Stimulated activated CD4-positive, alpha-beta T cell treated with anti-CD3 and anti-CD28 coated beads, Interleukin-12 subunit alpha, Interleukin-12 subunit beta, amount 100 ng/mL, for 48 hours (primary cell): ENCODE data around the gene OR2T5.
A peak's percentile ranks its signal among the peaks of the same experiment; 100 is the strongest.
"Not testable (repeated sequence)": the region's sequence is repeated elsewhere in the genome, so short reads cannot be mapped to it uniquely, and the experiment has no call there.

ENCODE experiments used
- DNase-seq, 3 donors: peaks; one replicate each; pipeline ENCODE4 v3.0.0-alpha.2; 2020; ENCODE audit warnings: low read depth in 2 of 3, low spot score in 1 of 3

Gene OR2T5, protein sequence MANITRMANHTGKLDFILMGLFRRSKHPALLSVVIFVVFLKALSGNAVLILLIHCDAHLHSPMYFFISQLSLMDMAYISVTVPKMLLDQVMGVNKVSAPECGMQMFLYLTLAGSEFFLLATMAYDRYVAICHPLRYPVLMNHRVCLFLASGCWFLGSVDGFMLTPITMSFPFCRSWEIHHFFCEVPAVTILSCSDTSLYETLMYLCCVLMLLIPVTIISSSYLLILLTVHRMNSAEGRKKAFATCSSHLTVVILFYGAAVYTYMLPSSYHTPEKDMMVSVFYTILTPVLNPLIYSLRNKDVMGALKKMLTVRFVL

GRCh38 chr1:248488289-248488688, at the start of gene OR2T5:
OR2T5 (plus strand) TSS chr1:248488589; CDS start chr1:248488589, 0 bp downstream.
- not testable (repeated sequence) for DNase-seq

GRCh38 chr1:248438668-248439067, 49.7 kb upstream of the OR2T5 start:
- not testable (repeated sequence) for DNase-seq

DNA sequence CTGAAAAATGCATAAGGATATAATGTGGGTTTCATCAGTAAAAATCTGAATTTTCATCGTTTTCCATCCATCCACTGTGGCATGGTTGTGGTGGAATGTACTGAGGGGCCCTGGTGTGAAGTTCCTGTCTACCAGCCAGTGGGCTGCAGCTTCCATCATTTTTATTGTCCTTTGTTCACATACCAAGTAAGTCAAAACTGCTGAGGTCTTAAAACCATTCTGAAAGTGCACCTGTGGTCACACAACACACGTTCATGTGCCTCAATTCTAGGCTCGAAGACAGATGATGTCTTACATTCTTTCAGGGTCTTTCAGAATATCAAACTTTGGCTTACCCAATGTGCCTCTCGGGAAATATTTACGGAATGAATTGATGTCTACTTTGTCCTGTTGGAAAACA, 49.1 kb upstream of the OR2T5 start:
- not testable (repeated sequence) for DNase-seq

DNA sequence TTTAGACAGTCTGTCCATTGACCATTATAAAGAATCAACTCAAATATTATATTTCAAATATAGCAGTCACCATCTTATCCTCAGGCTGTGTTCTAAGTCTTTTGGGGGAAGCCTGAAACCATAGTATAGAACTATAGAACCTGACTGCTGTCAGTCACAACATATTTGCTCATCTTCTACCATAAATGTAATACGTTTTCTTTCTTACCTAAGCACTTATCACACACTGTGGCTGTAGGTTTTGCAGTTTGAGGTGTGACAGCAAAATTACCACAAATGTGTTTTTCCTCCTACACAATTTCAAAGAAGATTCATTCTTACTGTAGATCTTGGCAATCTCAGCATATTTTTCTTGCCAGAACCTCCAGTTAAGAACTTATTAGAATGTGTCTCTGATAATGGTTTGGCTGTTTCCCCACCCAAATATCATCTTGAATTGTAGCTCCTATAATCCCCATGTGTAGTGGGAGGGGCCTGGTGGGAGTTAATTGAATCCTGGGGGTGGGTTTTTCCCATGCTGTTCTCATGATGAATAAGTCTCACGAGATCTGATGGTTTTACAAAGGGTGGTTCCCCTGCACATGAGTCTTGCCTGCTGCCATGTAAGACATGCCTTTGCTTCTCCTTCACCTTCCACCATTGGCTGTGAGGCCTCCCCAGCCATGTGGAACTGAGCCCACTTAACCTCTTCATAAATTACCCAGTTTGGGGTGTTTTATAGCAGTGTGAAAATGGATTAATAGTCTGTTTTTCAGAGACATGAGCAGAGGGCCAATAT, 45.7 kb upstream of the OR2T5 start:
- not testable (repeated sequence) for DNase-seq

DNA sequence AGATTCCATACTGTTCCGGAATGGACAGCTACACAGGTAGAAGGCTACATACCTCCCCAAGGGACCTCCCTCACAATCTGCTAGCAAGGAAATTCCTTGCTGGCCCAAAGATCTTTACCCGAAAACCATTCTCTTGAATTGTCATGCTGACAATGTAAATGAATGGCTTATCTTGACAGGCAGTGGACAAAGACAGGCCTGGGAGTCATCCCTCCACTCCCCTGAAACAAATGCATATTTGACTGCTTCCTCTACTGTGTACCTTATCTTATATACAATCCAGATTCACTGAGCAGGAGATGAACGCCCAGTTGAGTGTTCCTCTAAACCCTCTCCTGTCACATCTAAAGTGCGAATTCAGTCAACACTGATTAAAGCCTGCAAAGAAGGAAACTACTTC, 43.8 kb upstream of the OR2T5 start:
- not testable (repeated sequence) for DNase-seq

DNA sequence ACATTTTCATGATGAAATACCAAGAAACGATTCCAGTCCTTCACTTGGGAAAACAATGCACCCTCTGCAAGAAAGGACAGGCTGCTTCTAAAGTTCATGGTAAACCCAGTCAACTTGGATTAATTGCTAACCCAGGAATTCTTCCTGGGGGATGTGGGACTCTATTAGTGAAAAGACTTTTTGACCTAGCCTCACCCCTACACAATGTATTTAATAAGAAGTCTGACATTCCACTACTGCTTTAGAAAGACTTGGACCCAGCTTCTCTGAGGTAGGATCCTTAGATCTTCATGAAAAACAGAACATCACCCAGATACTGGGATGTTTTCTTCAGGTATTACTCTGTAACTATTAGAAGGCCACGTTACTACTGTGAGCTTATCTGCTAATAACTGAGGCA, 43.0 kb upstream of the OR2T5 start, which contains the start of gene OR2T2:
TSS of gene OR2T2 (plus strand) at position 239 of the 400 bp plus-strand sequence. CDS start 7,161 bp downstream, outside the sequence.
- DNase-seq: not testable (repeated sequence)

GRCh38 chr1:248448409-248449074, 39.8 kb upstream of the OR2T5 start:
- not testable (repeated sequence) for DNase-seq

DNA sequence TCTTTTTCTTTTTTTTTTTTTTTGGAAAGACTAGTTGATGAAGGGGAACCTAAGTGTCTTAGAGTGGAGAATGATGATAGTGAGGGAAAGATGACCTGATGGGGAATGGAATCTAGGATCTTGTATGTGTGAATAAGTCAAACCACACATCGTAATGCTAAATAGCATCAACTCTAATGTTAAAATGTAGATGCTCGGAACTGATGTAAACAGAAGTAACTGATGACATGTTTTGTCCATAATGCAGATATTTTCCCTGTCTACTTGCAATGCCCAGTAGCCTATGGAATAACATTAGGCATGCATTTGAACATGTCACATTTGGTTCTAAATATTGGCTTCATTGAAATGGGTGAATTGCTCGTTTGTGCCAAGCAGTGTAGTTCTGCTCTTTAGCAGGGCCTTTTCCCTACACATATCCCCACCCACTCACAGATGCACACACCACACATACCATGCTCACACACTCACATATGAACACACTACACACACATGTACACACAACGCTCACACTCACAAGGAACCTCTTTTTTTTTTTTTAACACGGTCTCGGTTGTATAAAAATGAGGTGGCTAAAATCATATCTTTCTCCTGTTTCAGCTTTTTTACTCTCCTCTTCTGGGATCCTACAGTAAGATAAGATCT, 38.4 kb upstream of the OR2T5 start:
- not testable (repeated sequence) for DNase-seq

GRCh38 chr1:248450466-248451145, 37.8 kb upstream of the OR2T5 start:
- not testable (repeated sequence) for DNase-seq

DNA sequence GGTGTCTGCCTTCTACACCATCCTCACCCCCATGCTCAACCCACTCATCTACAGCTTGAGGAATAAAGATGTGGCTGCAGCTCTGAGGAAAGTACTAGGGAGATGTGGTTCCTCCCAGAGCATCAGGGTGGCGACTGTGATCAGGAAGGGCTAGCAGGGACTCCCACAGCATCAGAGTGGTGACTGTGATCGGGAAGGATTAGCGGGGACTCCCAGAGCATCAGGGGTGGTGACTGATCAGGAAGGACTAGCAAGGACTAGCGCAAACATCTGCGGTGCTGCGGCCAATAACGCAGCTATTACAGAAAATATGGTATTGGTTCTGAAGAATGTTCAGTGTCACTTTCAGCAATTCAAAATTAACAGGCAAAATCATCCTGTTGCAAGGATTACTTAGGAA, 34.8 kb upstream of the OR2T5 start:
- not testable (repeated sequence) for DNase-seq

GRCh38 chr1:248455045-248455444, 33.3 kb upstream of the OR2T5 start:
- not testable (repeated sequence) for DNase-seq

DNA sequence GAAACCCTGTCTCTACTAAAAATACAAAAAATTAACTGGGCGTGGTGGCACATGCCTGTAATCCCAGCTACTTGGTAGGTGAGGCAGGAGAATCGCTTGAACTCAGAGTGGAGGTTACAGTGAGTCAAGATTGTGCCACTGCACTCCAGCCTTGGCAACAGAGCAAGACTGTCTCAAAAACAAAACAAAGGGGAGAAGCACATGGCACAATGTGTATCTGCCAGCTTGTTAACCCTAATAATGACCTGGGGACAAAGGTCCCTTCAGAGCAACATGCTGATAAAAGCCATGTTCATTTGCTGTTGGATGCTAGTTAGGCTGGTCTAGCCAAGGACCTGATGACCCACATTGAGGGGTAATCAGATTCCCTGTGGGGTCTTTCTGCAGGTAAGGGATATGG, 31.8 kb upstream of the OR2T5 start:
- not testable (repeated sequence) for DNase-seq

- not testable (repeated sequence) for DNase-seq
Observed at GRCh38 chr1:248459117-248459516, 29.3 kb upstream of the OR2T5 start.

- no peak for DNase-seq
Observed at GRCh38 chr1:248471154-248471553, 17.2 kb upstream of the OR2T5 start.

DNA sequence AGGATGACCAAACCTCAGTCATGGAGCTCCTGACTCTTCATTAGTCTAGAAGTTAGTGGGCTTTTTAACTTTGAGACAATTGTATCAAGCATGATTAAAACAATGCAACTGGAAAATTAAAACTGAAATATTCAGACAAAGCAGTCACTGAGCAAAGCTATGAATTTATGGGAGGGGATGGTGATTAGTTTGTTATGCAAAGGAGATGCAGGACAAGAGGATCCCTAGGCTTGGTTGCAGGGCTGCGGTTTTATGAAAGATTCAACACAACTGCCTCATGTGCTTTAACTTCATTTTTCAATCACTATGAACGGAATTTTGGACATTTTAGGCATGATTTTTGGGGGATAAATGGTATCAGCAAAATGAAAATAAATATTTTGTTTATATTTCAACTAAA, 16.3 kb upstream of the OR2T5 start:
- not testable (repeated sequence) for DNase-seq

- not testable (repeated sequence) for DNase-seq
Observed at GRCh38 chr1:248473051-248473450, 15.3 kb upstream of the OR2T5 start, which contains the start of gene OR2T3. OR2T3 (plus strand) TSS chr1:248473351; CDS start chr1:248473351, 0 bp downstream.

DNA sequence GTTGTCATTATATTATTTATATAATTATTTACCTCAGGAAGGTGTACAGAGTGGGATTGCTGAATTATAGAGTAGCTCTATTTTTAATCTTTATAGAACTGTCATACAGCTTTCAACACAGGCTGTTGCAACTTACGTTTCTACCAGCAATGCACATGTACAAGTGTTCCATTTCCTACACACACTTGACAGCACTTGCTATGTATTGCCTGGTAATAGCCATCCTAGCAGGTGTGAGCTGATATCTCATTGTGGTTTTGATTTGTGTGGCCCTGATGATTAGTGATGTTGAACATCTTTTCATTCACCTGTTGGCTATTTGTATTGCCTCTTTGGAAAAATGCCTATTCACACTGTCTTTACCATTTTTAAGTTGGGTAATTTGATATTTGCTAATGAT, 12.7 kb upstream of the OR2T5 start:
- not testable (repeated sequence) for DNase-seq

DNA sequence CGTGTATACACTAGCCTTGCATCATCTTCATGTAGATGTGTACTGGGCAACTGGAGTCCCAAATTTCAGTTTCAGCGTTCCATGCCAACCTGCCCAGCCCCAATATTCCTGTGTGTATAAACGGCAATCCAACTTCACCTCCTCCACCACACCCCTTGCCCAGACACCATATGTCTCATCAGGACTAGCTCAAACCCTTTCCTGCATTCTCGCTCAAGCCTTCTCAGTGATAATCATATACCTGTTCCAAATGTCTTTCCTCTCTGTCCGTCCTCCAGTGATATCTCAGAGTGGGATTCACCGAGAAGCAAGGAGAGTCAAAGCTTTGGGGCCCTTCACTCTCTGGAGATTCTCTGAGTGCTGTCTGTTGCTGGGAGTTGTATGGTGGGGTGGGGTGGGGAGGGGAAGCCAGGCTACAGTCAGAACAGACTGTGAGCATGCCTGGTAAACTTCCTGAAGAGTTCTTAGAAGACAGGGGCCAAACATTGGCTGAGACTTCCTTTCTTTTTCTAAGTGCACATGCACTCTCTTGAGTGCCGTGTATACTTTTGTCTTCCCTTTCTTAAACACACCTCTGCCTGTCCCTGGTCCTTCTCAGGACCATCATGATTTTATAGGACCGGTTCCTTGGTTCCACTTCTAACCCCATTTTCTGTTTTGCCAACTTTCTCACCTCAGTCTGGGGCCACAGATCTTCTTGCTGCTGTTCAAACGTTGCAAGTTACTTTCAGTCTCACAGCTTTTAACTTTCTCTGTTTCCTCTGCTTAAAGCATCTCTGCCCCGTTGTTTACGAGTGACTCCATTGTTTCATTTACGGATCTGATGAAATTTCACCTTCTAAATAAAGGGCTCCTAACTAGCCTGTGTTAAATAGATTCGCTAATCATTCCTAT, 6.5 kb upstream of the OR2T5 start:
- DNase-seq: peak in 1 of 3 donors; percentile 6

GRCh38 chr1:248496661-248497060, 8.3 kb downstream of the OR2T5 start:
- not testable (repeated sequence) for DNase-seq
